K562 (cell line): ENCODE data around the gene HES4. TPM values are rescaled to one million over a fixed set of nuclear protein-coding genes. Genes with fewer than 3 reads are reported as not detected.
A peak's percentile ranks its signal among the peaks of the same experiment; 100 is the strongest.

Experiments used
- ADNP ChIP-seq: fragments of 200-800 bp; sonication (Bioruptor generic); IDR thresholded peaks from 2 replicates; pipeline ENCODE4 v1.6.1; 2016; ENCODE audit warnings: missing genetic modification characterization, missing compliant biosample characterization
- CSDE1 ChIP-seq, 2 experiments: fragments of 450-650 bp; IDR thresholded peaks; 2 replicates each; pipeline ENCODE4 v1.6.1; 2016; ENCODE audit warnings: mild to moderate bottlenecking in 1 of 2
- HSF4 ChIP-seq: fragments of 250-450 bp; sonication (Bioruptor Pico); IDR thresholded peaks from 2 replicates; pipeline ENCODE4 v2.1.2; 2022; ENCODE audit warnings: mild to moderate bottlenecking, moderate library complexity, borderline replicate concordance
- MCM3 ChIP-seq: fragments of 450-650 bp; IDR thresholded peaks from 2 replicates; pipeline ENCODE4 v1.6.1; 2016
- MTA3 ChIP-seq: fragments of 450-650 bp; formaldehyde crosslinking; IDR thresholded peaks from 2 replicates; pipeline ENCODE4 v1.6.1; 2017; ENCODE audit warnings: mild to moderate bottlenecking, borderline replicate concordance
- MTF1 ChIP-seq: fragments of 250-450 bp; sonication (Bioruptor Pico); IDR thresholded peaks from 2 replicates; pipeline ENCODE4 v1.9.0; 2021; ENCODE audit warnings: moderate library complexity, mild to moderate bottlenecking, inconsistent platforms, borderline replicate concordance
- MYNN ChIP-seq, 2 experiments: sonication (generic); formaldehyde crosslinking in 1 of 2; IDR thresholded peaks; 2 replicates each; pipeline versions ENCODE4 v1.5.0 to v1.6.1; 2016 to 2020; ENCODE audit warnings: antibody characterized with exemption in 1 of 2, missing genetic modification reagents in 1 of 2
- NCOR1 ChIP-seq: fragments of 450-650 bp; IDR thresholded peaks from 2 replicates; pipeline ENCODE4 v1.6.1; 2016; ENCODE audit warnings: mild to moderate bottlenecking, moderate library complexity
- NELFE ChIP-seq: IDR thresholded peaks from 2 replicates; pipeline ENCODE4 v1.6.1; 2011; ENCODE audit warnings: mild to moderate bottlenecking; ENCODE audit not compliant: insufficient read depth, insufficient read length
- POLR2G ChIP-seq: fragments of 200-400 bp; formaldehyde crosslinking; IDR thresholded peaks from 2 replicates; pipeline ENCODE4 v1.6.1; 2017; ENCODE audit warnings: low read depth, mild to moderate bottlenecking, antibody characterized with exemption, low read length, moderate library complexity
- PURB ChIP-seq: sonication (generic); formaldehyde crosslinking; IDR thresholded peaks from 2 replicates; pipeline ENCODE4 v1.9.0; 2021; ENCODE audit warnings: low read depth, mild to moderate bottlenecking, missing genetic modification reagents
- RBM15 ChIP-seq: fragments of 200-400 bp; formaldehyde crosslinking; IDR thresholded peaks from 2 replicates; pipeline ENCODE4 v1.6.1; 2018; ENCODE audit warnings: mild to moderate bottlenecking, low read length, moderate library complexity; ENCODE audit not compliant: insufficient read depth
- SMAD4 ChIP-seq: fragments of 250-450 bp; sonication (Bioruptor Pico); conservative IDR thresholded peaks from 2 replicates; pipeline ENCODE4 v1.8.0; 2021; ENCODE audit warnings: inconsistent platforms, mild to moderate bottlenecking, moderate library complexity
- SMARCA4 ChIP-seq: fragments of 450-650 bp; IDR thresholded peaks from 2 replicates; pipeline ENCODE4 v1.6.1; 2016
- SMARCB1 ChIP-seq: IDR thresholded peaks from 2 replicates; pipeline ENCODE4 v1.6.1; 2011; ENCODE audit warnings: improper control_type of control experiment, low read depth; ENCODE audit not compliant: insufficient read length
- STAT5A ChIP-seq: IDR thresholded peaks from 2 replicates; pipeline ENCODE4 v1.6.1; 2012; ENCODE audit warnings: low read length, inconsistent platforms, borderline replicate concordance
- SUPT5H ChIP-seq: fragments of 450-650 bp; IDR thresholded peaks from 2 replicates; pipeline ENCODE4 v1.6.1; 2016
- TAF1 ChIP-seq: IDR thresholded peaks from 2 replicates; pipeline ENCODE4 v1.6.1; 2011; ENCODE audit warnings: mild to moderate bottlenecking, low read length, moderate library complexity; ENCODE audit not compliant: insufficient read depth, control insufficient read depth, severe bottlenecking; ENCODE audit errors: extremely low read depth
- TRIM24 ChIP-seq, 2 experiments: fragments of 450-650 bp; IDR thresholded peaks; 2 replicates each; pipeline ENCODE4 v1.6.1; 2016
- ZBTB17 ChIP-seq: fragments of 450-650 bp; formaldehyde crosslinking; IDR thresholded peaks from 2 replicates; pipeline ENCODE4 v1.4.0; 2020; ENCODE audit warnings: mild to moderate bottlenecking
- ZFP1 ChIP-seq: fragments of 450-650 bp; formaldehyde crosslinking; IDR thresholded peaks from 2 replicates; pipeline ENCODE4 v1.4.0; 2020; ENCODE audit warnings: mild to moderate bottlenecking, mixed read lengths
- ZNF133 ChIP-seq: fragments of 250-450 bp; sonication (Bioruptor Pico); IDR thresholded peaks from 2 replicates; pipeline ENCODE4 v1.4.0; 2020; ENCODE audit warnings: mild to moderate bottlenecking
- ZNF197 ChIP-seq: fragments of 200-800 bp; sonication (Bioruptor generic); IDR thresholded peaks from 2 replicates; pipeline ENCODE4 v1.6.1; 2016; ENCODE audit warnings: low read depth, missing genetic modification characterization, missing compliant biosample characterization
- ZNF311 ChIP-seq: fragments of 250-450 bp; sonication (Bioruptor Pico); IDR thresholded peaks from 2 replicates; pipeline ENCODE4 v1.4.0; 2020; ENCODE audit warnings: mild to moderate bottlenecking, moderate library complexity
- ZNF551 ChIP-seq: fragments of 250-450 bp; sonication (Bioruptor Pico); IDR thresholded peaks from 2 replicates; pipeline ENCODE4 v1.5.0; 2021; ENCODE audit warnings: mild to moderate bottlenecking, moderate library complexity
- polyA plus RNA-seq, 8 experiments: library from polyadenylated mRNA; depleted of rRNA in 4 of 8; stranded (reverse) in 5 of 8; unstranded in 3 of 8; fragments of >200 nt; fragmentation: Nextera tagmentation in 2 of 8; fragmentation: Illumina TruSeq in 1 of 8; extraction: Ambion mirVana in 2 of 8; extraction: Trizol in 1 of 8; gene quantifications; 2 replicates each; pipeline versions ENCODE4 v1.2.1 to v1.2.3, GENCODE V29; 2011 to 2014; ENCODE audit warnings: inconsistent platforms in 1 of 8, missing spikeins in 1 of 8
- total RNA-seq, 7 experiments: library from RNA; depleted of rRNA in 6 of 7; stranded (reverse); fragments of >200 nt in 6 of 7; fragmentation: Illumina TruSeq in 2 of 7; extraction: Trizol in 2 of 7; gene quantifications; 2 replicates each; pipeline versions ENCODE4 v1.2.1 to v1.2.3, GENCODE V29; 2011 to 2021; ENCODE audit warnings: low replicate concordance in 1 of 7
- TF ChIP-seq, protein P1 (sequence below), 2 experiments: IDR thresholded peaks; 2 replicates each; pipeline ENCODE4 v1.6.1; 2011; ENCODE audit warnings: borderline replicate concordance in 1 of 2, control low read depth in 1 of 2, low read depth in 1 of 2, low read length in 1 of 2, mild to moderate bottlenecking in 1 of 2, mixed read lengths in 1 of 2, moderate library complexity in 1 of 2; ENCODE audit not compliant: insufficient read depth in 1 of 2, insufficient read length in 1 of 2, poor library complexity in 1 of 2, severe bottlenecking in 1 of 2; ENCODE audit errors: extremely low read depth in 1 of 2
- TF ChIP-seq, protein P2 (sequence below): fragments of 250-450 bp; sonication (Bioruptor Pico); IDR thresholded peaks from 2 replicates; pipeline ENCODE4 v1.5.0; 2021
- TF ChIP-seq, protein P3 (sequence below): fragments of 250-450 bp; sonication (Bioruptor Pico); IDR thresholded peaks from 2 replicates; pipeline ENCODE4 v1.8.0; 2021; ENCODE audit warnings: borderline replicate concordance, mild to moderate bottlenecking, moderate library complexity; ENCODE audit not compliant: poor library complexity, severe bottlenecking

HES4 gene
- total and polyA plus RNA-seq, 9 of the 15 experiments (the other 6 are each of a cell fraction or from before 2014, with no cell fraction given) = 0.21 to 43.7 (median 5.3) TPM; not detected in 2

DNA sequence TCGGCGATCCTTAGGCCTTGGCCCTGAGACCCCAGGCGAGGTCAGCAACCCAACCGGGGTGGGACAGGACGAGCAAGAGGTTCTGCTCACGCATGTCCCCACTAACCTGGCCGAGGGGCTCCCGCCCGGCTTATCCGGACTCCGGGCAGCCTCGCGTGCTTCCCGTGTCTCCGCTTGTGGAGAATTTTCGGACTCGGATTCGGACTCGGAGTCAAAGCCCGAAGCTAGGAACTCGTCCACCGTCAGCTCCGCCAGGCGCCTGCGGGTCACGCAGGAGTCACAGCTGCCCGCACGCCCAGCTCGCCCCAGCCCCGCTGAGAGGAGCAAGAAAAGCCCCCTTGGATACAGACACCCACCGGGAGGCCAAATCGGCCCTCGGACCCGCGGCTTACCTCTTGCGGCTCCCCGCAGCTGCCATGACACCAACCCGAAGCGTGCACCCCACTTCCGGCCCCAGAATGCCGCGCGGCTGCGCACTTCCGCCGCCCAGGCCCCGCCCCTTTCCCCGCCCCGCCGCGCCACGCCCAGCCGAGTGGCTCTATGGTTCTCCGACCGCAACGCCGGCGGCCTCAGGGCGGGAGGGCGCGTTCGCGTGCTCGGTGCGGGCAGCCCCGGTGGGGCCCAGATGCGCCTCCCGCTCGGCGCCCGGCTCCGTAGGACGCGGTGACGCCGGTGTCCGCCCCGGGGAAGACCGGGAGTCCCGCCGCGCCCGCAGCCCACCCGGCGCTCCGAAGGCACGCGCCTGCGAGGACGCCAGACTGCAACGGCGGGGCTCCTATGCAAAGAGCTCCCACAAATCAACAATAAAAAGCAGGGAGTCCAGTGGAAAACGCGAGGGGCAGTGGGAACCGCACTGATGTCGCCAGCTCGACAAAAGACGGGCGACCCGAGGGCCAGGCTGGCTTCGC lies 40.8 kb downstream of the HES4 start, which contains the start of gene NOC2L (continued):
- TF ChIP-seq, protein P1, sequence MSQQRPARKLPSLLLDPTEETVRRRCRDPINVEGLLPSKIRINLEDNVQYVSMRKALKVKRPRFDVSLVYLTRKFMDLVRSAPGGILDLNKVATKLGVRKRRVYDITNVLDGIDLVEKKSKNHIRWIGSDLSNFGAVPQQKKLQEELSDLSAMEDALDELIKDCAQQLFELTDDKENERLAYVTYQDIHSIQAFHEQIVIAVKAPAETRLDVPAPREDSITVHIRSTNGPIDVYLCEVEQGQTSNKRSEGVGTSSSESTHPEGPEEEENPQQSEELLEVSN (IDR thresholded peaks at IDR 0.05; ENCODE audit: borderline replicate concordance in 1 of 2, extremely low read depth in 1 of 2, insufficient read depth in 1 of 2, insufficient read length in 1 of 2, low read depth in 1 of 2, low read length in 1 of 2, poor library complexity in 1 of 2, severe bottlenecking in 1 of 2) = peak; percentile 18 to 48
- TF ChIP-seq TAF1 (peak; percentile 80), PURB (CRISPR knock-in tag) (no peak), HSF4 (no peak), SMAD4 (0 out of 2 replicates have a peak, but pooled peaks have one; percentile 39), SUPT5H (peak; percentile 88), ZFP1 (CRISPR knock-in tag) (no peak), NCOR1 (no peak), MTF1 (CRISPR knock-in tag) (no peak), NELFE (no peak), SMARCA4 (no peak), RBM15 (no peak), ZNF197 (CRISPR knock-in tag) (no peak), MTA3 (no peak), ZBTB17 (no peak), ZNF311 (no peak), MYNN (IDR thresholded peaks at IDR 0.05) (no peak), MYNN (CRISPR knock-in tag; IDR thresholded peaks at IDR 0.05) (0 out of 2 replicates have a peak, but pooled peaks have one; percentile 23), POLR2G (peak; percentile 88), ZNF133 (CRISPR knock-in tag) (no peak), STAT5A (no peak), ZNF551 (CRISPR knock-in tag) (no peak), TRIM24 (IDR thresholded peaks at IDR 0.05) (no peak), SMARCB1 (no peak), CSDE1 (IDR thresholded peaks at IDR 0.05) (no peak), MCM3 (no peak), ADNP (tag) (no peak)
- TF ChIP-seq, protein P2, sequence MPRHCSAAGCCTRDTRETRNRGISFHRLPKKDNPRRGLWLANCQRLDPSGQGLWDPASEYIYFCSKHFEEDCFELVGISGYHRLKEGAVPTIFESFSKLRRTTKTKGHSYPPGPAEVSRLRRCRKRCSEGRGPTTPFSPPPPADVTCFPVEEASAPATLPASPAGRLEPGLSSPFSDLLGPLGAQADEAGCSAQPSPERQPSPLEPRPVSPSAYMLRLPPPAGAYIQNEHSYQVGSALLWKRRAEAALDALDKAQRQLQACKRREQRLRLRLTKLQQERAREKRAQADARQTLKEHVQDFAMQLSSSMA (CRISPR knock-in tag) = no peak
- TF ChIP-seq, protein P3, sequence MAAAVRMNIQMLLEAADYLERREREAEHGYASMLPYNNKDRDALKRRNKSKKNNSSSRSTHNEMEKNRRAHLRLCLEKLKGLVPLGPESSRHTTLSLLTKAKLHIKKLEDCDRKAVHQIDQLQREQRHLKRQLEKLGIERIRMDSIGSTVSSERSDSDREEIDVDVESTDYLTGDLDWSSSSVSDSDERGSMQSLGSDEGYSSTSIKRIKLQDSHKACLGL (CRISPR knock-in tag) = peak; percentile 71
